Activated T-cell treated with anti-CD3 and anti-CD28 coated beads, Interleukin-2, amount 50 U/mL, for 1 hour (primary cell): ENCODE results near the gene AGTRAP.
A peak's percentile ranks its signal among the peaks of the same experiment; 100 is the strongest.

Source experiments
- DNase-seq: peaks from one replicate; pipeline ENCODE4 v3.0.0-alpha.2; 2020

Gene AGTRAP

GRCh38 chr1:11735854-11736745, at the start of gene AGTRAP:
TSS of gene AGTRAP (plus strand) at chr1:11736136. CDS start at chr1:11736209, 73 bp downstream.
- DNase-seq, result peak; percentile 83

GRCh38 chr1:11688506-11688905, 47.4 kb upstream of the AGTRAP start:
- DNase-seq, result no peak

- DNase-seq, result no peak
Observed at GRCh38 chr1:11690397-11691301, 45.3 kb upstream of the AGTRAP start.

- peak; percentile 35 for DNase-seq
Observed at GRCh38 chr1:11691302-11691914, 44.5 kb upstream of the AGTRAP start, which contains the start of gene DRAXIN. TSS of gene DRAXIN (plus strand) at chr1:11691710. CDS start at chr1:11706259, 14,549 bp downstream.

GRCh38 chr1:11691928-11692711, 43.8 kb upstream of the AGTRAP start:
- DNase-seq, result no peak

- DNase-seq, result peak; percentile 31
Observed at GRCh38 chr1:11693024-11693590, 42.8 kb upstream of the AGTRAP start.

- no peak for DNase-seq
Observed at GRCh38 chr1:11693917-11694316, 42.0 kb upstream of the AGTRAP start.

- no peak for DNase-seq
Observed at GRCh38 chr1:11695861-11696260, 40.1 kb upstream of the AGTRAP start.

- no peak for DNase-seq
Observed at GRCh38 chr1:11697188-11697892, 38.6 kb upstream of the AGTRAP start.

- DNase-seq, result no peak
Observed at GRCh38 chr1:11697893-11698210, 38.1 kb upstream of the AGTRAP start.

- no peak for DNase-seq
Observed at GRCh38 chr1:11700601-11701467, 35.1 kb upstream of the AGTRAP start.

- DNase-seq, result no peak
Observed at GRCh38 chr1:11701551-11701961, 34.4 kb upstream of the AGTRAP start.

- DNase-seq, result no peak
Observed at GRCh38 chr1:11701981-11702803, 33.7 kb upstream of the AGTRAP start.

- no peak for DNase-seq
Observed at GRCh38 chr1:11703357-11704193, 32.4 kb upstream of the AGTRAP start.

GRCh38 chr1:11704194-11704529, 31.8 kb upstream of the AGTRAP start:
- DNase-seq, result no peak

- no peak for DNase-seq
Observed at GRCh38 chr1:11704691-11705475, 31.1 kb upstream of the AGTRAP start.

- no peak for DNase-seq
Observed at GRCh38 chr1:11705596-11705995, 30.3 kb upstream of the AGTRAP start.

- DNase-seq, result no peak
Observed at GRCh38 chr1:11706292-11706691, 29.6 kb upstream of the AGTRAP start.
